BLaER1 (cell line): Measurements from ENCODE around the gene EFCAB6.
A peak's percentile ranks its signal among the peaks of the same experiment; 100 is the strongest.

Experiments
- H3K27ac ChIP-seq: shearing (Covaris generic); formaldehyde crosslinking; 2 replicates; pipeline ENCODE4 v1.8.1; 2022
- H3K27me3 ChIP-seq: shearing (Covaris generic); formaldehyde crosslinking; 2 replicates; pipeline ENCODE4 v1.8.1; 2022
- H3K36me3 ChIP-seq: shearing (Covaris generic); formaldehyde crosslinking; 2 replicates; pipeline ENCODE4 v1.8.1; 2022
- H3K4me1 ChIP-seq: shearing (Covaris generic); formaldehyde crosslinking; 2 replicates; pipeline ENCODE4 v1.8.1; 2022
- H3K4me2 ChIP-seq: shearing (Covaris generic); formaldehyde crosslinking; 2 replicates; pipeline ENCODE4 v1.8.1; 2022
- H3K4me3 ChIP-seq: shearing (Covaris generic); formaldehyde crosslinking; 2 replicates; pipeline ENCODE4 v1.8.1; 2022
- H3K9ac ChIP-seq: shearing (Covaris generic); formaldehyde crosslinking; 2 replicates; pipeline ENCODE4 v1.8.1; 2022
- H3K9me3 ChIP-seq: shearing (Covaris generic); formaldehyde crosslinking; 2 replicates; pipeline ENCODE4 v1.8.1; 2022
- H4K20me1 ChIP-seq: shearing (Covaris generic); formaldehyde crosslinking; 2 replicates; pipeline ENCODE4 v1.8.1; 2022
- Cebpa-rat ChIP-seq: shearing (Covaris generic); IDR thresholded peaks from 2 replicates; pipeline ENCODE4 v1.8.1; 2022

EFCAB6 gene

DNA sequence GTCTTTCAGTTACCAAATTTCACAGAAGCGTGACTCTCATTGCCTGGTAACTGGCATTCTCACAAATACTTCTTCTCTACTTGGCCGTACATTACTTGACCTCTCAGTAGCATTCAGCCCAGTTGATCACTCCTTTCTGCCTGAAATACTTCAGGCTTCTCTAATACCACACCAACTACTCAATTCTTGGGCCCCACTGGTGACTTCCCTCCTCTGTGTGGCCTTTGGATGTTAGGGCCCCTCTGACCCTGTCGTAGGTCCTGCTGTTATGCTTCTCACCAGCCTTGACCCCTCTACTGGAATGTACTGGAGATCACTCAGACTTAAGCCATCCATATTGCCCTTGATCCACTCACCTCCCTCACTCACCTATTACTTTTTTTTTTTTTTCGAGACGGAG lies 2.2 kb upstream of the EFCAB6 start:
- no peak overlapping the region for H3K4me3 ChIP-seq
- H3K9me3 ChIP-seq: no peaks in the 10 kb centered on the region
- H3K27ac ChIP-seq: no peak overlapping the region
- H3K27me3 ChIP-seq: no peaks in the 10 kb centered on the region
- no peak for TF ChIP-seq Cebpa-rat
- peaks cover 16% of the 10 kb centered on the region for H3K4me1 ChIP-seq
- H4K20me1 ChIP-seq: no peaks in the 10 kb centered on the region
- no peak overlapping the region for H3K9ac ChIP-seq
- H3K4me2 ChIP-seq: no peak overlapping the region
- H3K36me3 ChIP-seq: no peaks in the 10 kb centered on the region

DNA sequence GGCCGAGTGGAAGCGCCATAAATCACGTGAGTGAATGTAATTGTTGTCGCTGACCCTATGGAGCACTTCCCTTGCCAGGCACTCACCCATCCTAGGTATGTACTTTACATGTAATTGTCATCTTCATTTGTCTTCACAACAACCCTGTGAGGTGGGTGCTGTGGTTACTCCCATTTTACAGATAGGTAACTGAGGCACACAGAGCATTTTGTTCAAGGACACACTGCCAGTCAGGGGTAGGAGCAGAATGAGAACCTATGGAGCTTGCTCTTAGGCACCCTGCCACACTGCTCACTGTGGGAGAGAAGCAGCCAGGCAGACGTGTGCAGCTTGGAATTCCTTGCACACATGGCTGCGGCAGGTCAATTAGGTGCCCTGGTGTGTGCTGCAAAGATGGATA lies 785 bp upstream of the EFCAB6 start:
- H3K4me2 ChIP-seq: peak overlapping the region; percentile 93
- no peaks in the 10 kb centered on the region for H4K20me1 ChIP-seq
- H3K27me3 ChIP-seq: no peaks in the 10 kb centered on the region
- peak overlapping the region; percentile 85 for H3K27ac ChIP-seq
- no peaks in the 10 kb centered on the region for H3K36me3 ChIP-seq
- peaks cover 16% of the 10 kb centered on the region for H3K4me1 ChIP-seq
- no peak for TF ChIP-seq Cebpa-rat
- peak overlapping the region; percentile 83 for H3K9ac ChIP-seq
- no peaks in the 10 kb centered on the region for H3K9me3 ChIP-seq
- peak overlapping the region; percentile 79 for H3K4me3 ChIP-seq

DNA sequence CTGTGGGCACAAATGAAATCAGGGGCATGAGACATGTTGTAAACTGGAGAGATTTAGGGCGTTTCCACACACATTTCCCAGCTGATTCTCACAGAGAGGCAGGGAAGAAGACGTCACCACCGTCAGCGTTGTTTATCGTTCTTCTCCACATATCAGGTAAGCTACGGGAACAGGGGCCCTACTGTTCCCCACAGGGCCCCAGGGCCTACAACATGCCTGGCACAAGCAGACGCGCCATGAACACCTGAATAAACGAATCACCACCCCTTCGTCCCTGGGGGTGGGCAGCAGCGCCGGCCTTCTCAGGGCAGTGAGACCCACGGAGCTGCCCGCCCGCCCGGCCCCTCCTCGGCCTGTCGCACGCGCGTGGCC lies 342 bp downstream of the EFCAB6 start:
- Histone ChIP-seq H4K20me1 (no peaks in the 10 kb centered on the region), H3K9me3 (no peaks in the 10 kb centered on the region), H3K36me3 (no peaks in the 10 kb centered on the region), H3K27ac (no peak overlapping the region), H3K27me3 (no peaks in the 10 kb centered on the region), H3K4me3 (peak overlapping the region; percentile 79), H3K9ac (peak overlapping the region; percentile 83; the same call in 1 of the 2 replicates), H3K4me2 (peak overlapping the region; percentile 93), H3K4me1 (peaks cover 16% of the 10 kb centered on the region)
- no peak for TF ChIP-seq Cebpa-rat

- H3K27me3 ChIP-seq: no peaks in the 10 kb centered on the region
- TF ChIP-seq Cebpa-rat: no peak
- H3K4me1 ChIP-seq: peaks cover 18% of the 10 kb centered on the region
These were observed 9.1 kb downstream of the EFCAB6 start for GRCh38 chr22:43802897-43803495.

GRCh38 chr22:43800970-43801369 lies 11.1 kb downstream of the EFCAB6 start:
- H3K9me3 ChIP-seq: peaks cover 24% of the 10 kb centered on the region
- H3K27ac ChIP-seq: no peak overlapping the region
- H3K4me2 ChIP-seq: no peak overlapping the region
- H3K4me1 ChIP-seq: peaks cover 18% of the 10 kb centered on the region
- H4K20me1 ChIP-seq: no peaks in the 10 kb centered on the region
- no peak overlapping the region for H3K9ac ChIP-seq
- H3K36me3 ChIP-seq: no peaks in the 10 kb centered on the region
- H3K27me3 ChIP-seq: no peaks in the 10 kb centered on the region
- TF ChIP-seq Cebpa-rat: no peak
- no peak overlapping the region for H3K4me3 ChIP-seq

More at GRCh38 chr22:43802897-43803495, 9.1 kb downstream of the EFCAB6 start:
- Histone ChIP-seq H3K9me3 (peaks cover 24% of the 10 kb centered on the region), H3K4me3 (no peak overlapping the region), H3K9ac (no peak overlapping the region), H3K36me3 (no peaks in the 10 kb centered on the region), H4K20me1 (no peaks in the 10 kb centered on the region), H3K4me2 (peak overlapping the region; percentile 49), H3K27ac (no peak overlapping the region)

DNA sequence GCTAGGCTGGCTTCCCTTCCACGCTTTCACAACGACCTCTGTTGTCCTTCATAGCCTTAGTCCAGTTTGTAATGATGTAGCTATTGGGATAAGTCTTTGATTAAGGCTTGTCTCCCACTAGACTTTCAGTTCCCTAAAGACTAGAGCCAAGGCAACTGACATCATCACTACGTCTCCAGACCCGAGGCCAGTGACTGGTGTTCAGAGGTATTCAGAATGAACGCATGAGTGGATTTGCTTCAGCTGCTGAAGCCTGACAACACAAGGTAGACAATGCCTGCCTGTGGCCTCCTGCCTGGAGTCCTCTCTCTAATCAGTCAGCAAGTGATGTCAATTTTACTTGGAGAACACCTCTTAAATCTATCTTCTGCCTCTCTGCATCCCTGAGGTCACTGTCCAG lies 13.6 kb downstream of the EFCAB6 start:
- H3K4me2 ChIP-seq: no peak overlapping the region
- H3K4me1 ChIP-seq: peaks cover 18% of the 10 kb centered on the region
- TF ChIP-seq Cebpa-rat: no peak
- H3K9ac ChIP-seq: no peak overlapping the region
- H3K36me3 ChIP-seq: no peaks in the 10 kb centered on the region
- H3K27ac ChIP-seq: no peak overlapping the region
- H4K20me1 ChIP-seq: no peaks in the 10 kb centered on the region
- no peaks in the 10 kb centered on the region for H3K27me3 ChIP-seq
- H3K4me3 ChIP-seq: no peak overlapping the region
- H3K9me3 ChIP-seq: peaks cover 24% of the 10 kb centered on the region

- TF ChIP-seq Cebpa-rat: no peak
- Histone ChIP-seq H3K27ac (no peak overlapping the region), H3K36me3 (no peaks in the 10 kb centered on the region), H3K4me1 (peaks cover 7% of the 10 kb centered on the region; the same call in 1 of the 2 replicates), H3K4me2 (no peak overlapping the region), H3K9ac (no peak overlapping the region), H3K27me3 (no peaks in the 10 kb centered on the region), H3K9me3 (peaks cover 20% of the 10 kb centered on the region), H4K20me1 (no peaks in the 10 kb centered on the region), H3K4me3 (no peak overlapping the region)
These were observed 15.5 kb downstream of the EFCAB6 start for GRCh38 chr22:43796567-43796966.

- H3K4me1 ChIP-seq: peaks cover 7% of the 10 kb centered on the region; the same call in 1 of the 2 replicates
- no peaks in the 10 kb centered on the region for H3K27me3 ChIP-seq
- no peak overlapping the region for H3K4me2 ChIP-seq
- peaks cover 8% of the 10 kb centered on the region for H3K9me3 ChIP-seq
- H3K9ac ChIP-seq: no peak overlapping the region
- no peaks in the 10 kb centered on the region for H4K20me1 ChIP-seq
- H3K27ac ChIP-seq: no peak overlapping the region
- TF ChIP-seq Cebpa-rat: no peak
- no peaks in the 10 kb centered on the region for H3K36me3 ChIP-seq
- H3K4me3 ChIP-seq: no peak overlapping the region
These were observed 16.8 kb downstream of the EFCAB6 start for GRCh38 chr22:43795320-43795719.

DNA sequence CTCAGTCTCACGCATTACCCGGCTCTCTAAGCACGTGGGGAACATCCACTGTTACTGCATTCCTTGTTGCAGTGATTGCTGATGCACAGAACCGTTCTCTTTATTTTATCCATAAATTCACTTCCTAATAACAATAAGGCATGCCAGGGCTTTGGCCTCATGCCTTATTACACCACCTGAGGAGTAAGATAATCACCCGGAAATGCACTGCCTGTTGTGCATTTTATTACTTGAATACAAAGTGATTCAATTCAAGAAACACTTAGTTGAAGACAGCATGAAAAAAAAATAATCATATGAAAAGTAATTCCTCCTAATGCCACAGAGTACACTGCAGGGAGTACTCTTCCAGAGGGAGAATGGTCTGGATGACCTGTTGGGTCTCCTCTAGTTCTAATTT lies 19.2 kb downstream of the EFCAB6 start:
- H4K20me1 ChIP-seq: no peaks in the 10 kb centered on the region
- no peak overlapping the region for H3K9ac ChIP-seq
- no peaks in the 10 kb centered on the region for H3K36me3 ChIP-seq
- no peaks in the 10 kb centered on the region for H3K4me1 ChIP-seq
- no peaks in the 10 kb centered on the region for H3K9me3 ChIP-seq
- no peak overlapping the region for H3K4me3 ChIP-seq
- no peak overlapping the region for H3K4me2 ChIP-seq
- TF ChIP-seq Cebpa-rat: no peak
- H3K27ac ChIP-seq: no peak overlapping the region
- no peaks in the 10 kb centered on the region for H3K27me3 ChIP-seq

GRCh38 chr22:43789452-43789851 lies 22.7 kb downstream of the EFCAB6 start:
- Histone ChIP-seq H3K4me2 (no peak overlapping the region), H4K20me1 (no peaks in the 10 kb centered on the region), H3K36me3 (no peaks in the 10 kb centered on the region), H3K27me3 (no peaks in the 10 kb centered on the region), H3K4me1 (no peaks in the 10 kb centered on the region), H3K9me3 (no peaks in the 10 kb centered on the region), H3K27ac (no peak overlapping the region), H3K4me3 (no peak overlapping the region), H3K9ac (no peak overlapping the region)
- TF ChIP-seq Cebpa-rat: no peak

- no peaks in the 10 kb centered on the region for H4K20me1 ChIP-seq
- H3K27me3 ChIP-seq: no peaks in the 10 kb centered on the region
- no peaks in the 10 kb centered on the region for H3K4me1 ChIP-seq
- no peak overlapping the region for H3K4me2 ChIP-seq
- TF ChIP-seq Cebpa-rat: no peak
- no peak overlapping the region for H3K4me3 ChIP-seq
- H3K36me3 ChIP-seq: no peaks in the 10 kb centered on the region
- H3K9ac ChIP-seq: no peak overlapping the region
- H3K9me3 ChIP-seq: no peaks in the 10 kb centered on the region
- H3K27ac ChIP-seq: no peak overlapping the region
These were observed 28.3 kb downstream of the EFCAB6 start for GRCh38 chr22:43783777-43784176.
